ENCODE measurements around the gene CT47C1.

CT47C1 gene

DNA sequence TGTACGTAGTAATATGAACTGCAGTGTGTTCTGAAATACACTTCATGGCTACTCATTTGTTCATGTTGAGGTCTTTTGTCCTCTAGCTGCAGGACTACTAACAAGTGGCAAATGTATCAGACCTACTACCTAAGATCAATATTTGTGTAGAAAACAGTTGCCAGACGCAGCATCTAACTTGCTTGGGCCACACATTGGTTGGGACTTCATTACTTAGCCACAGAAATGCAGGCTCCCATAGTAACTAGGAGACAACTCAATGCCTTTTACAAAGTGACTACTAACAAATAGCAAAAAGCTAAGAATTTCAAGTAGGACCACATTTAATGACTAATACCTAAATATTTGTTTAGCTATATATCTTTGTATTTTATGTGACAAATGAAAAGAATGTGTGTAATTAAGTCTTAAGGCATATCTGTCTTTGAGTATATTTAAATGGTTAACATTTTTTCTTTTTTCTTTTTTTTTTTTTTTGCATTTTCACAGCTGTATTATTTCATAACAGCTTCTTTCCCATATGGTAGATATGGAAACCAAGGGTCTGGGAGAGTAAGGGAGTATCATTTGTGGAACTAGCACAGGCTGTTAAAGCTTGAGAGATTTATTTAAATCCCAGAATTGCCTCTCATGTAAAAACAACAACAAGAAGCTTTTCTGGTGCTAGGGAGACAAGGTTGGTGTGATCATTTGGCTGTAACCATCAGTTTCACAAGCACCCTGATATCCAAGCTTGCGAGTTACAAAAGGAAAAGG lies 2.7 kb downstream of the CT47C1 start:
- DNase-seq = no peak

DNA sequence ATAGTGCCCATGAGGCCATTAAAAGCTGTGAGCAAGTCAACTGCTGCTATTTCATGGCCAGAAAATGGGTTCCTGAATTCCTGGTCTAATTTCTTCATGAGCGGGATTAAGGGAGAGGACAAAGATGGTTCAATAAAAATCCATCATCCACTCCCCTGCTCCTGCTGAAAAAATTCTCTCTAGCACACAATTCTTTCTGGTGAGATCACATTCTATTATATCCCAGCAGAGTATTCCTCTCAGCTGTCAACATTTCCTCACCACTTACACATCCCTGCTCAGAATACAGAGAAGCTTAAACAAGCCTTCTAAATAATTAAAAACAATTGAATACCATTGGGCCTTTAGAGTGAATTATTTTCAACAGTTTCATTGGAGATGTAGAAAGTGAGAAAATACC lies 9.5 kb downstream of the CT47C1 start:
- DNase-seq = no peak

DNA sequence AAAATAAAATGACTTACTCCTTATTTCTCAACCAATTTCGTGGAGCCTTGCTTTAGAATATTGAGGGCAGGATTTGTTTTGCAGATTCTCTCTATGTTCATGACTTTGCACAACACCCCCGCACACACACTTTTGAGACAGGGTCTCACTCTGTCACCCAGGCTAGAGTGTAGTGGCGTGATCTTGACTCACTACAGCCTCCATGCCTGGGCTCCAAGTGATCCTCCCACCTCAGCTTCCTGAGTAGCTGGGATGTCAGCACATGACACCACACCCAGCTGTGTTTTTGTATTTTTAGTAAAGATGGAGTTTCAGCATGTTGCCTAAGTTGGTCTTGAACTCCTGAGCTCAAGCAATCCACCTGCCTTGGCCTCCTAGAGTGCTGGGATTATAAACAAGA lies 12.0 kb downstream of the CT47C1 start:
- DNase-seq = no peak

DNA sequence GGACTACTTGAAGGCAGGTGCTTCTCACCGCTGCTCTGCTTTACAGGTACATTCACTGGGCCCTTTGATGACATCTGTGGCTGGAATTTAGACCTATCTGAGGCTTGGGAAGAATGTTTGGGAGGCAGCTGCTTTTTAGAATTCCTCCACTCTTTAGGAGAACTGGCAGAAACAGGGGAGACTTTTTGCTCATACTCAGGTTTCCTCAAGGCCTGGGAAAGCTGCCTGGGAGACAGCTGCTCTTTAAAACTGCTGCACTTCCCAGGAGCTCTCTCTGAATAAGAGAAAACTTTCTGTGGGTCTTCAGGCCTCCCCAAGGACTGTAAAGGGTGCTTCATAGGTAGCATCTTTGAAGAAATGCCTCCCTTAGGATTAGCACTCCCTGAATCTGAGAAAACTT lies 14.3 kb downstream of the CT47C1 start:
- no peak for DNase-seq

DNA sequence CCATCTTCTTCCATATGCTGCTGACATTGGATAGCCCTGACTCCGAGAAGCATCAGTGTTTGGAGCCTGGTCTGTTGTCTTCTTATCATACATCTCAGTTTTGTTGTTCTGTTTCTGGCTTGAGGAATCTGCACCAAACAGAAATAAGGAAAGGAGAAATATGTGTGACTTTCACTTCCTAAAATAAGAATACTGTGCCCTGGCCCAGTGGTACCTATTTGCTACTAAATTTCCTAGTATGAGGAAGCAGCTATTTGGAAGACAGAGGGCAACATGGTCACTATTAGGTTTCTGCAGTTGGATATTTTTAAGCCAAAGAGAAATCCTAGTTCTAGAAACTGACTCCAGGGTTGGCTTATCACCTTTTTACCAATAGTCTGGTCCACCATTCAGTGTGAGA lies 16.8 kb downstream of the CT47C1 start:
- no peak for DNase-seq

DNA sequence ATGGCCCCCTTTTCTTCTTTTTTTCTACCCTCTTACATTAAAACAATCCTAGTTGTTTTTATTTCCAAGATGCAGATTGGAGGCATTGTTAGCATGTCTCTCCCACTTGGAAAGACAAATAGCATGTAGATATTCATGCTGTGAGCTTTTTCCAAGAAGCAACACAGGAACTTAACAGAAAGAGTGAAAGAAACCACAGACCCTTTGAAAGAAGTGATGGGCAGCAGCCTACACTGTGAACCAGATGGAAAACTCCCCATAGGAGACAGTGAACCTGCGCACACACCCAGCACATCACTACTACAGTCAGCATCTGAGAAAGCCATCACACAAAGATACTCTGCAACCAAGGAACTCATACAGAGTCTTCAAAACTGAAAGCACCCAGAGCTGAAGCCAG lies 17.8 kb downstream of the CT47C1 start:
- no peak for DNase-seq

DNA sequence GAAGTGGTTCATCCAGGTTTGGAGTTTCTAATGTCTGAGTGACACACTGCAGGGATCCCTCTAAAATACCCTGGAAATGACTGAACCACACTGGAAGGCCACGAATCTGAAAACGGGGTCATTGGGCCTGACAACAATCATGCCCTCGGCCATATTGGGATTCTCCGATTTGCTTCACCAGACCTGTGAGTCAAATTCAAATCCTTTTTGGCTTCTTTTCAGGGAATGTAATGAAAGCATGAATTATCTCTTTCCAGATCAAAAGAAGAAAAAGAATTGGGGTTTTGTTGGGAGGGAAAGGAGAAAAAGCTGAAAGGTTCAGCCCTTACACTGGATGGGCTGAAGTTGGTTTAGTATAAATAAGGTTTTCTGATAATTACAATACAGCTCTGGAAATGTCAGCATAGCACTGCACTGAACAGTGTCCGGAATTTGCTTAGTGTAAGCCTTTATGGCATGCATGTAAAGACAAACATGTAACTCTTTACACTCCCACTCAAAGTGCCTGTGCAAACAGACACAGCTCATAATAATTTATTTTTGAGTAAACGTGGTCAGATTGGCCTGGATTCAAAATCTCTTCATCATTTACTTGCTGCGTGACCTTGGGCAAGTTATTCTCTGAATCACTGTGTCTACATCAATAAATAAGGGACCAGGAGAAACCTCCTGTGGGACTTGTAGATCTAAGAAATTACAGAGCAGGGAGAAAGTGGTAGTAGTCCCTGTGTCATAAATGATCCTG lies 21.4 kb downstream of the CT47C1 start:
- DNase-seq = no peak

DNA sequence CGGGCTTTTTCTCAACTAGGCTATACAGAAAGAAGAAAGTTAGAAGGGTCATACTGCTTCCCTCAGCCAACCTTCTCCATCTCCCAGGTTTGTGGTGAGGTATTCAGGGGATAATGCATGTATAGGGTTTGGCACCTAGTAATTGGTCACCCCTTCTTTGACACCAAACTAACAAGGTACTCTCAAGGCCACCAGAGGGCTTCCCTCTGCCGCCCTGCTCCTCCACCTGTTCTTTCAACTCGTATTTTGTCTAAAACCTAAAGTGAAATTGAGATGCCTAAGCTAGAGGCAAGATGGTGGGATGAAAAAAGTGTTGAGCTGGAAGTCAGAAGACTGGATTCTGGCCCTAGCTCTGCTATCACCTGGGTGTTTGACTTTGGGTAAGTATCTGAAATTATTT lies 22.0 kb downstream of the CT47C1 start:
- DNase-seq = no peak

DNA sequence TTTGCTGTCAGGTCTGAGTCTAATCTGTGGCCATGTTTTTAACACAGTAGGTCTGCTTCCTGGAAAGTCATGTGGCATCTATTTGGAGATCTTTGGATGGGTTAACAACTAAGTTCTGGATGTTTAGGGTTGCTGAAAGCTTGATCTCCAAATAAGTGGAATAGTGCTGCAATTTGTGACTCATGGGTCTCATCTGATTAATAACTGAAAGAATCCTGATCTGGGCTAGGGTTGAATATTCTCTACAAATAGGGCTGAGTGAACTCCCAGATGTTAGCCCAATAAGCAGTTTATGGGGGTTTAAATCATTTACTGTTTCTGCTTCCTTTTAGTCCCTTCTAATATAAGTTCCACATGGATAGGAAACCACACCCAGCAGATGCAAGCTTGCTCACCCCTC lies 23.1 kb downstream of the CT47C1 start:
- DNase-seq = no peak

DNA sequence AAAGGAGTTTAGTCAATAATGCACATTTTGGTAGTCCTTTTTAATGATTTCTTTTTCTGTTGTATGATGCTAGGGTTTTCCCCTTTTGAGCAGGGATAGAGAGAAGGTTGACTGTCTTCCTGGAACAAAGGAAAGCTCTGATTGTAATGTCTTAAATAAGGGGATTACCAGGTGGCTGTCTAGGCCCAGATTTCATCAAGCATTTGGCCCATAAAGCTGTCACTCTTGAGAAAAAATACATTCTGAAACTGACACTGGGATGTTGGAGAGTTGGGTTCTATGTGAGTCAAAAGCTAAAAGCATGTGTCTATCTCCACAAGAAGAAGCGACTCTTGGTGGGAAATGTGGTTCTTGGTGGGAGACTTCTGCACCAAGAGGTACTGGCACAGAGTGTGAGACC lies 28.4 kb downstream of the CT47C1 start:
- DNase-seq = no peak

DNA sequence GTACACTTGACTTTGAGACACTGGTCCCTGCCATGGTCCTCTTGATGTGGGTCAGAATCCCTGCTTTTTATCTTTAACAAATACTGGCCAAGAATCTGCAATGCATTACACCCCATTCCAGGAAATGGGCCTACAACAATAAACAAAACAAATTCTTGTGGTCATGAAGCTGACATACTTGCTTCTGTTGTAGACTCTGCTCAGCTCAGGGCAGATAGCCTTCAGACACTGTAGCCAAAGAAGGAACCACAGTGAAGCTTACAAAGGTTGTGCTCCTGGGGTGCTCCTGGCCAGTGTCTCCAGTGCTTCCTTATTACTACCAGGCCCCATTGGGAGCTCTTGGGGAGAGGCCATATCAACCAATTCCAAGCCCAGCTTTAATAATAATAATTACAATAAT lies 33.0 kb downstream of the CT47C1 start:
- DNase-seq = no peak

DNA sequence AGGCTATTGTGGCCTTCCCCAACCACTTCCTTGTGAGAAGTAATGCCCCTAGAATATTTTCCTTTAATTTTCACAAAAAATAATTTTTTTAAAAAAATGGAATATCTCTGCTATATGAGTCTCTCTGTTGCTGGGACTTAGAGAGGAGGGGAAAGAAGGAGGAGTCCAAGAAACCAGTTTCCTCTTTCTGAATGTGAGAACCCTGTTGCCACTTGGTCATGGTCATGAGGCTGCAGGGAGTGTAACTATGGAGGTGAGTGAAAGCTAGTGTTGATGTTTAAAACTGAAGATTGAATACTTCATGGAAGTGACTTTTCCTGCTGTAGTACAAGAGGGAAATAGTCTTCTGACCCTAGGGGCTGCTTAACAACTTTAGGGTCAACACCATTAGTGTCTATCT lies 34.4 kb downstream of the CT47C1 start:
- no peak for DNase-seq

DNA sequence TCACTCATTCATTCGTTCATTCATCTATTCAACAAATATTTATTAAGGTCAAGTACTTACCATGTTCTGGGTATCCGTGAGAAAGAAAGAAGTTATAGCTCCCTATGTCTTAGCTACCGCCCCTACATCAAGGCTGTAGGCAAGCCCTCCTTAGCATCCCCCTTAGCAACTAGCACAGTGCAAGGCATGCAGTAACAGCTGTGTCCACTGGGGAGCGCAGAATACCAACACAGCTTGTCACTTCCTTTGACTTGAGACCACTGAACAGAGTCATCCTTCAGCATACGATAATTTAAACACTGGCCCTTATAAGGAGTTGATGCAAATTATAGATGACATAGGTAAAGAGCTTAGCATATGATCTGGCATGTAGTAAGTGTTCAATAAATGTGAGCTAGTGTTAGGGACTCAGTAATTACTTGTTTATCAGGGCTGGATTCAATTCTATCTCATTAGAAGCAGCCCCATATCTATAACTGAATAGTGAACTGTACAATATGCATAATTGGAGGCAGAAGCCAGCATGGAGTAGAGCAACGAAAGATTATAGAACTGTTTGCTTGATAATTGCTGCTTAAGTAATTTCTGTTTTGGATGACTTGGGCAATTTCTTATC lies 46.1 kb downstream of the CT47C1 start:
- DNase-seq = peak; percentile 47

DNA sequence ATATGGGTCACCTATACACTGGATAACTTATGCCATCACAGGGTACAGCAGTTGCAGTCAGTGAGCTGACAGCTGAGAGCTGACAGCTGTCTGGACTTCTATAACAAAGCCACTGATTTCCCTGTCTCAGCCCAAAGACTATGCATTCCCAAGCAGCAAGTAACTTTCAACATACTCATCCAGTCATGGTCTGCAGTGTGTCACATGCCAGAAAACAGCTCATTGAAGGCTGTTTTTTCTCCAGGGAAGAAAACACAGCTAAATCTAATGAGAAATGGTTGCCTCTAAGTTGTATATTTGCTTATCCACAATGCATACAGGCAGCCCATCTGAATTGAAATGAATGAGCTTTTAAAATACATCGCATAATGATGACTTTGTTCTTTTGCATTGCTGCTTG lies 48.5 kb downstream of the CT47C1 start:
- DNase-seq = no peak
